Colonic mucosa (tissue), 4 donors: ENCODE measurements around the gene KCNJ8. TPM values are rescaled to one million over a fixed set of nuclear protein-coding genes. Genes with fewer than 3 reads are reported as not detected.
"Not testable (repeated sequence)": the region's sequence is repeated elsewhere in the genome, so short reads cannot be mapped to it uniquely, and the experiment has no call there.

ENCODE experiments used
- DNase-seq: peaks from one replicate; pipeline ENCODE4 v3.0.0-alpha.2; 2020
- H3K27ac ChIP-seq: fragments of 200-600 bp; one replicate; pipeline ENCODE4 v1.8.0; 2021
- H3K27me3 ChIP-seq: fragments of 200-600 bp; one replicate; pipeline ENCODE4 v1.8.0; 2021
- H3K36me3 ChIP-seq: fragments of 200-600 bp; one replicate; pipeline ENCODE4 v1.8.0; 2021
- H3K4me1 ChIP-seq: fragments of 200-600 bp; one replicate; pipeline ENCODE4 v1.8.0; 2021; ENCODE audit warnings: mild to moderate bottlenecking
- H3K4me3 ChIP-seq: fragments of 200-600 bp; one replicate; pipeline ENCODE4 v1.8.0; 2021
- H3K9ac ChIP-seq, 2 donors: one replicate each; pipeline ENCODE4 v1.7.0; 2013; ENCODE audit warnings: control low read depth in 2 of 2, low read depth in 2 of 2, low read length in 2 of 2
- H3K9me3 ChIP-seq: fragments of 200-600 bp; one replicate; pipeline ENCODE4 v1.8.0; 2021
- CTCF ChIP-seq: fragments of 200-600 bp; IDR thresholded peaks from one replicate; pipeline ENCODE4 v1.8.0; 2022; ENCODE audit warnings: antibody characterized with exemption, mild to moderate bottlenecking
- intact Hi-C: fragments of 100-400 bp; cut with DNase I; formaldehyde crosslinking; loops from one replicate; pipeline ENCODE4 v1.14.1; 2022
- total RNA-seq, 2 donors: library from RNA; stranded (reverse); fragmentation: NEBNext Ultra II Directional in 1 of 2; extraction: Animal tissue kit (Norgen Biotek cat#: 25700) in 1 of 2; gene quantifications; one replicate each; pipeline ENCODE4 v1.2.1, GENCODE V29; 2021
- donor health status: healthy.
- donor health status: DM: no; HTN: no; CAD: no.
- donor health status: DM: no; HTN: no; CAD: no.

The KCNJ8 gene
- total RNA-seq, 2 donors from 2014 or later = 0.37 to 1.8 TPM

DNA sequence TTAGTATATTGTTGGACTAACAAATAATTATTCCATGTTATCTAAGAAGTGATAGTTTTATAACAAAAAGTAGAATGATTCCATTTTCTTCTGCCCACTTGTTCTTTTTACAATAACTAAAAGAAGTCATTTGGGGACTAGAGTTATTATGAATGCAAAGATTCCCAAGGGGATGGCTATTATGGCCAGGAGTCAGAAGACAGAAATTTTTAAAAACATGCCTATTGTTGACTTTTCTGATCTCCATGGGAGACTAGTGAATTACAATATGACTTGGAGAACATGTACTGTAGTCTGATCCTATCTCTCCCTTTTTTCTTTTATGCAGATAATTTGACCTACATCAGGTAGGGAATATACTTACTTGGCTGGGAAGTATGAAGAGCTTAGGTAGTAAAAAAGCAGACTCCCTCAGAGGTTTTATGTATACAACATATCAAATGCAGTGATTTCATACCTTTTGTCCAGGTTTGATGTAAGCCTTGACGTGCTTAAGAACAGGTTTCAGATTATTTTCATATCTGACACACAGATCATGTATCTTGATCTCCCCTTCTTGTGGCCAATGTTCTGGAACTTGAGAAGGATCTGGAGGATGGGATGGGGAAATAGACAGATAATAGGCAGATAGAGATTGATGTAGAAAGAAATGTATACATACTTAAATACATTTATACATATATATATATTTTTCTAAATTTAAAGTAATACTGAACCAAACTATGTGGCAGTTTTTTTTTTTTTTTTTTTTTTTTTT is 41.0 kb upstream of the KCNJ8 start:
- H3K4me1 ChIP-seq = no peaks in the 10 kb centered on the region
- intact Hi-C loops = no loop called here
- TF ChIP-seq CTCF = no peak
- H3K36me3 ChIP-seq = no peaks in the 10 kb centered on the region
- H3K27ac ChIP-seq = no peak overlapping the region
- no peaks in the 10 kb centered on the region for H3K27me3 ChIP-seq
- DNase-seq = no peak
- H3K9me3 ChIP-seq = no peaks in the 10 kb centered on the region
- H3K9ac ChIP-seq = no peak overlapping the region
- no peak overlapping the region for H3K4me3 ChIP-seq

- H3K27ac ChIP-seq = no peak overlapping the region
- no peak for DNase-seq
- H3K36me3 ChIP-seq = no peaks in the 10 kb centered on the region
- no peaks in the 10 kb centered on the region for H3K9me3 ChIP-seq
- H3K27me3 ChIP-seq = no peaks in the 10 kb centered on the region
- H3K4me3 ChIP-seq = no peak overlapping the region
- no peak for TF ChIP-seq CTCF
- no peaks in the 10 kb centered on the region for H3K4me1 ChIP-seq
- intact Hi-C loops = no loop called here
- H3K9ac ChIP-seq = no peak overlapping the region
Observed at GRCh38 chr12:21814814-21815213, 40.3 kb upstream of the KCNJ8 start.

GRCh38 chr12:21814327-21814726 is 39.8 kb upstream of the KCNJ8 start:
- no peak overlapping the region for H3K9ac ChIP-seq
- no peak for DNase-seq
- no peak overlapping the region for H3K4me3 ChIP-seq
- H3K9me3 ChIP-seq = no peaks in the 10 kb centered on the region
- H3K27me3 ChIP-seq = no peaks in the 10 kb centered on the region
- no peak overlapping the region for H3K27ac ChIP-seq
- no peaks in the 10 kb centered on the region for H3K4me1 ChIP-seq
- no peaks in the 10 kb centered on the region for H3K36me3 ChIP-seq
- TF ChIP-seq CTCF = no peak
- intact Hi-C loops = no loop called here

GRCh38 chr12:21813751-21814150 is 39.2 kb upstream of the KCNJ8 start:
- no peak overlapping the region for H3K4me3 ChIP-seq
- H3K4me1 ChIP-seq = no peaks in the 10 kb centered on the region
- H3K9ac ChIP-seq = no peak overlapping the region
- H3K27me3 ChIP-seq = no peaks in the 10 kb centered on the region
- TF ChIP-seq CTCF = no peak
- no peaks in the 10 kb centered on the region for H3K36me3 ChIP-seq
- intact Hi-C loops = no loop called here
- no peak for DNase-seq
- H3K27ac ChIP-seq = no peak overlapping the region
- H3K9me3 ChIP-seq = no peaks in the 10 kb centered on the region

DNA sequence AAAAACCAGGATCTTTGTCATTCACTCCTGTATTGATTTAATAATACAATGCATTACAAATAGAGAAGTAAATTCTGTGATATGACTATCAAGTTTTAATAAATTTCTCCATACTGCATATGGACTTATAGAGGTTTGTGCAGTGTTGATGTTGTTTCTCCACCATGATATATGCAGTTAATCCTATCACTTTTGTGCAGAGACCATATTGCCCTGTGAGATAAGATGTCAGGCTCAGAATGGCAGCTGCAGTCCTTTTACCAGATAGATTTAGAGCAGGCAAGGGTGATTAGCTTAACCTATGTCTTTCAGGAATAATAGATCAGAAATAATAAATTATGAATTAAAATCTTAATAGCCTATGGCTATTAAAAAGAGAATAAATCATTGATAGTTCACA is 38.6 kb upstream of the KCNJ8 start:
- no peak for TF ChIP-seq CTCF
- Histone ChIP-seq H3K4me1 (no peaks in the 10 kb centered on the region), H3K27ac (no peak overlapping the region), H3K27me3 (no peaks in the 10 kb centered on the region), H3K9me3 (no peaks in the 10 kb centered on the region), H3K36me3 (no peaks in the 10 kb centered on the region), H3K4me3 (no peak overlapping the region), H3K9ac (no peak overlapping the region)
- intact Hi-C loops = no loop called here
- no peak for DNase-seq

- H3K27ac ChIP-seq, H3K27me3 ChIP-seq, H3K36me3 ChIP-seq, DNase-seq, H3K9ac ChIP-seq, H3K4me3 ChIP-seq, H3K9me3 ChIP-seq, intact Hi-C loops, H3K4me1 ChIP-seq: not testable (repeated sequence)
Observed at GRCh38 chr12:21812340-21812739, 37.8 kb upstream of the KCNJ8 start.
